Stimulated activated CD4-positive, alpha-beta T cell treated with anti-CD3 and anti-CD28 coated beads, Interleukin-1b, Interleukin-23, amount 100 ng/mL, for 1 hour (primary cell): ENCODE results near the gene PI4KA.
"Not testable (repeated sequence)": the region's sequence is repeated elsewhere in the genome, so short reads cannot be mapped to it uniquely, and the experiment has no call there.

ENCODE experiments used
- DNase-seq, 2 donors: peaks; one replicate each; pipeline ENCODE4 v3.0.0-alpha.2; 2020; ENCODE audit warnings: low read depth in 2 of 2

Gene PI4KA

DNA sequence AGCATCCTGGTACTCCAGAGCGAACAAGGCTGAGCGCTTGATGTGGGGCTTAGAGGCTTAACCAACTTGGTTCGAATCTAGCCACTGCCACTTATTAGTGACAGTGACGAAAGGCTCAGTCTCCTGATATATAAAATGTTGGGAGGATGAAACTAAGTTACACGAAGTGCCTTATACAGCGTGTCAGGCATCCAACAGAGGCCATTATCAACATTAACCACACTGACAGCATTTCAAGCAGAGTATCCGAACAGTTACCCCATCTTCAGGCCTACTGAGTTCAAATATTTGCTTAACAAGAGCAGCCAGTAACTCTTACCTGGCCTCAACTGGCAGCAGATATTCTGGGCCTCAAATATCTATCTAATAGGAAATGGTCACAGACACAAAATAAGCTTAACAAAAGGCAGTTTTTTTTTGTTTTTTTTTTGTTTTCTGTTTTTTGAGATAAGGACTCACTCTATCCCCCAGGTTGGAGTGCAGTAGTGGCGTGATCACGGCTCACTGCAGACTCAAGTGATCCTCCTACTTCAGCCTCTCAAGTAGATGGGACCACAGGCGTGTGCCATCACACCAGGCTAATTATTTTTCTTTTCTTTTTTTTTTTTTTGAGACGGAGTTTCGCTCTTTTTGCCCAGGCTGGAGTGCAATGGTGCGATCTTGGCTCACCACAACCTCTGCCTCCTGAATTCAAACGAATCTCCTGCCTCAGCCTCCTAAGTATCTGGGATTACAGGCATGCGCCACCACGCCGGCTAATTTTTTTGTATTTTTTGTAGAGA is 81.8 kb downstream of the PI4KA start:
- no peak for DNase-seq

- no peak for DNase-seq
Measured at GRCh38 chr22:20775342-20775895, 83.2 kb downstream of the PI4KA start.

DNA sequence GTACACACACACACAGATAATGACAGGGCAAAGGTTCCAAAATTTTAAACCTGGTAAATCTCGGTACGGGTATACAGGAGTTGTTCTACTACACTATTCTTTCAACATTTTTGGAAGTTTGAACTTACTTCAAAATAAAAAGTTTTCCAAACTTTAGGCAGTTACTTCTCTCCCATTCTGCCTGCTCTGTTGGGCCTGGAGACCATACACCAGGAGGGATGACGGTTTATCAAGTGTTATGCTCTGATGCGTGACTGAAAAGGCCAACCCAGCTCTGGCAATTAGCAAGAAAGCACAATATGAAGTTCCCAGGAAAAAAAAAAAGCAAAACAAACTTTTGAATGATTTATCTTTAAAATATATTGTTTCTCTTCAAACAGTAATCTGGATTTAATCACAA is 83.7 kb downstream of the PI4KA start:
- DNase-seq = no peak

- DNase-seq = no peak
Measured at GRCh38 chr22:20773793-20774212, 84.8 kb downstream of the PI4KA start, which contains the start of gene SERPIND1. Gene SERPIND1 (plus strand): TSS chr22:20774113. CDS start chr22:20779313, 5,200 bp downstream.

DNA sequence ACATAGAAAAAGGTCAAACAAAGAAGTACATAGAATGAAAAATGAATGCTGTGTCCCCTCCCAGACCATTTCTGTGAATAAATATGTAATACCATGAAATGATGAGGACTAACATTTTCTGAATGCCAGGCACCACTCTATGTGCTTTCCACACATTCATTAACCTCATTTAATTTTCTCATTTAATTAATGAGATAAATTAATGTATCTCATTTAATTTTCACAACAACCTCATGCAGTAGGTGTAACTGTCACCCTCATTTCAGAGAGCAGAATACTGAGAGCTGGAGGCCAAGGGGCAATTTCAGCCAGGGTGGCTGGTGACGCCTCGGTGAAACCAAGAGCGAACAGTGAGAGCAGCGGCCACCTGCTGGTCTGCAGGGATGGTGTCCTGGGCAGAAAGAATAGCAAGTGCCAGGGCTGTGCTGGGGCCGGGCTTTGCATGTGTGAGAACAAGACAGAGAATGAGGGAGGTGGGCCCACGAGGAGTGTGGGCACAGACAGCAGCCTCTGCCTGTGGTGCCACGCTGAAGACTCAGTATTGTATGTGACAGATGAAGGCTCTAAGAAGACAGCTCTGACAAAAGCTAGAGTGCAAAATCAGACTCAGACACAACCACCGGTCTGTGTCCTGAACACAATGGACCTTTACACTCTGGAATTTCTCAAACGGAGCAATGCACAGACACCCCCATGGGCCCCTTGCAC is 86.5 kb downstream of the PI4KA start:
- no peak for DNase-seq

DNA sequence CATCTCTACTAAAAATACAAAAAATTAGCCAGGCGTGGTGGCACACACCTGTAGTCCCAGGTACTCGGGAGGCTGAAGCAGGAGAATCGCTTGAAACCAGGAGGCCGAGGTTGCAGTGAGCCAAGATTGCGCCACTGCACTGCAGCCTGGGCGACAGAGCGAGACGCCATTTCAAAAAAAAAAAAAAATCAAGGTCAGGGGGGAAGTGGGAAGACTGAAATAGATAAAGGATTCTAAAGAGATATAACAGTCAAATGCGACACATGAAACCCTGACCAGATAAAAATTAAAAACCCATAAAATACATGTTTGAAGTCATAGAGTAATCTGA is 89.2 kb downstream of the PI4KA start:
- not testable (repeated sequence) for DNase-seq

DNA sequence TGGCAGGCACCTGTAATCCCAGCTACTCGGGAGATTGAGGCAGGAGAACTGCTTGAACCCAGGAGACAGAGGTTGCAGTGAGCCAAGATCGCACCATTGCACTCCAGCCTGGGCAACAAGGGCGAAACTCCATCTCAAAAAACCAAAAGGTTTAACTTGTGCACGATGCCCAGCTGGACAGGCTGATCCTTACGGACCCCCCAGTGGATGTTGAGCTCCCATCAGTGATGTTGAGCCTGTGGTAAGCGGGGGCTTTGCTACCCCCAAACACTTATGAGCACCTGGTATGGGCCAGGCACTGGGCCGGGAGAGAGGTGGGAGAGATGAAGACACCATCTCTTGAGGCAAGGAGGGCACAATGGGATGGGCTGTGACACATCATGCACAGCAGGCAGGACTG is 92.1 kb downstream of the PI4KA start:
- DNase-seq = no peak

DNA sequence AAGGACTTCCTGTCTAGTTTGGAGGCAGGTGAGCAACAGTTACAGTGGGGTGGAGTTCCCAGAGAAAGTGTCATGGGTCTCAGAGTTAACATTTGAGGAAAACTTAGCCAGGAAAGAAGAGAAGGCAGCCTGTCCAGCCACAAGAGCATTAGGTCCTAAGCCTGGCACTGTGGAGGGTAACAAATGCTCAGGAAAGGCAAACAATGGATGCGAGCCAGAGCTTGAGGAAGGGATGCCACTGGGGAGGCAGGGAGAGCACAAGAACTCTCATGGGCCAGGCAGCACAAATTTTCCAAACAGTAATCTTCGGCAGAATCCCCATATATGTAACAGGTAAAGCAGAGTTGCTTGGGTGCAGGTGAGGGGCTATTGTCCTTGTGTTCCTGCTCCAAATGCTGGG is 92.7 kb downstream of the PI4KA start:
- DNase-seq = no peak

GRCh38 chr22:20764729-20765128 is 93.9 kb downstream of the PI4KA start:
- no peak for DNase-seq

DNA sequence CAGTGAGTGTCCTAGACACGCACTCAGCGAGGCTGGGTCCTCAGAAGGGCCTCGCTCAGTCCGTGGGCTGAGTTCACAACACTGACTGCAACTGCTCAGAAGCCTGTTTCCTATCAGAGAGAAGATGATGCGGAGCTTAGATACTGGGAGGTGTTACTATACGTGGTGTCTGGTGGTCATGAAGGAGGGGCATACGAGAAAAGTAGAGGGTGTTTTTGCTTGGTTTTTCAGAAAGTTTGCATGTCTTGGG is 94.2 kb downstream of the PI4KA start:
- no peak for DNase-seq

DNA sequence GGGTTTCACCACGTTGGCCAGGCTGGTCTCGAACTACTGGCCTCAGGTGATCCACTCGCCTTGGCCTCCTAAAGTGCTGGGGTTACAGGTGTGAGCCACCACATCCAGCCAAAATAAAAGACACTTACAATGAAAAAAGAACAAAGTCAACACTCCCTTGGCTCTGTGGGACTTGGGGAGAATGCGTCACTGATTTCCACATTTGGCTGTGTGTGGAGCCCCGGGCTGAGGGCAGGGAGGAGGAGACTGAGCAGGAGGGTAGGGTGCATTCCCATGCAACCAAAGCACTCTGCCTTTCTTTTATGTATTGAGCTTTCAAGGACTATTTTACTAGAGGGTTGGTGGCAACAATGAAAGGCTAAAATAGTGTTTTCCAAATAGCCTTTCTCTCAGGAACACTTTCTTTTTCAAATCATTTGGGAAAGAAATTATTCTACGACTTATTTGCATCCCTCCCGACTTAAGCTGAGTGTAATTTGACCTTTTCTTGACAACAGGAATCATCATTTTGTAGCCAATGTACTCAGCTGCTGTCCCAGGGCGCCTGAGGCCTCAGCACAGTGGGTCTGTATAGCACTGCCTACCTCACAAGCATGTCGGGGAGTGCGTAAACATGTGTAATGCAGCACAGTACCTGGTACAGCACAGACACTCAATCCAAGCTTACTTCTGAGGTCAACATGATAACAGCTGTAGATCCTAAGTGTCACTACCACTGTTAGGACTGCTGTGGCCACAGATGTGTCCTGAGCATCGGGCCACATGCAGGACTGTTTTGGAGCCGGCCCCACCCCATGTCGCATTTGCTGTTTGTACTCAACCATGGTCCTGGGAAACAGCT is 94.8 kb downstream of the PI4KA start:
- DNase-seq = no peak

DNA sequence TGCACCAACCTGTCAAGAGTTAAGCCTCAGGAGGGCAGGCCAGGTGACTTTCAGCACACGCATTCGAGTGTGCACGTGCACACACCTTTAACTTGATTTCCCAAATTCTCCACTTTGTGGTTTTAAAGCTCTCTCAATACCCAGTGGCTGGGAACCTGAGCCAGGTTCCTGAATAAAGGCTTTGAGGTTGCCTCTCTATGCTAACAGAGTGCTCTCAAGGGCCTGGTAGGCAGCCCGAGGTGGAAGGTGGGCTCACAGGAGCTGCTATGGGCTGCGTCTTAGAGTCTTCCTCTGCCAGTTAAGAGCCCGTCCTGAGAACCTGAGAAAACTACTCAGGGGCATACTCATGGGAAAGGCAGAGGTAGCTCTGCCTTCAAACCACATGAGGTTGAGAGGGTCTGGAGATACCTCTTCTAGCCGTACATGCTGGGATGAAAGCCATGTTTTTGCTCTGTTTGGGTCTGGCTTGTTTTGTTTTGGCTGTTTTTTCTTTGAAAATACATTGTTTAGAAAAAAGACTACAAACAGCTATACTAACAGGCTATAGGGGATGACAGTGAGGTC is 96.3 kb downstream of the PI4KA start:
- no peak for DNase-seq

- no peak for DNase-seq
Measured at GRCh38 chr22:20761536-20761935, 97.1 kb downstream of the PI4KA start.

GRCh38 chr22:20760084-20760483 is 98.5 kb downstream of the PI4KA start:
- no peak for DNase-seq

DNA sequence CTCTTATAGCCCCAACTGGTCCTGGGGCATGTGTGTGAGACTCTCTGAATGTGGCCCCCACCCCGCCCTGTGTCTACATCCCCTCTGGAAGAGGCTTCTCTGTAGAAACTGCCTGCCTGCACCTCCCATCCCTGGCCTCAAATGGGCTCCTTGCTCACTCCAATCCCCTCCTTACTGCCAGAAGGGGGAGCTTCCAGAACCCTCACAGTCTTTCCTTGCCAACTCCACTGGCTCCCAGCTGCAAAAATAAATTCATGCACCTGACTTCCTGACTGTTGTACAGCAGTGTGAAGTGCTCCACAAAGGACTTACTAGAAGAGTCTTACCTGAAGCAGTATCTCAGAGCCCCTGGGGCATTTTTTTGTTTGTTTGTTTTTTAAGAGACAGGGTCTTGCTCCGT is 99.9 kb downstream of the PI4KA start:
- no peak for DNase-seq

GRCh38 chr22:20756846-20757245 is 101.8 kb downstream of the PI4KA start:
- no peak for DNase-seq

DNA sequence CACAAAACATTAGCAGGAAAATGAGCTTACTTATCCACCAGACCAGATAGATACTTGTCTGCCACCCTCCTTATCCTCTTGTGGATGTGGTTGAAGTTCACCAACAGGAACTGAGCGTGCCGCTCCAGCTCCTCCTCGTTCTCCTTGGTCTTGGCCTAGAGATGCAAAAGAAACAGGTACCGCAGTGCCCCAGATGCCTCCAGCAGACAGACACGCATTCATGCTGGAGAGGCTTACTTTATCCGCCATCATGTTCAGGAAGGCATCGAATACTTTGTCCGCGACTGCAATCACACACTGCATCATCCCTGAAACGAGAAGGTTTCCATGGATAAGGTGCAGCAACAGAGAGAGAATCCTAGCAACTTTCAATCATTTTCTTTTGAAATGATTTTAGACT is 105.7 kb downstream of the PI4KA start:
- DNase-seq = no peak

GRCh38 chr22:20752104-20752741 is 106.4 kb downstream of the PI4KA start:
- DNase-seq = no peak

DNA sequence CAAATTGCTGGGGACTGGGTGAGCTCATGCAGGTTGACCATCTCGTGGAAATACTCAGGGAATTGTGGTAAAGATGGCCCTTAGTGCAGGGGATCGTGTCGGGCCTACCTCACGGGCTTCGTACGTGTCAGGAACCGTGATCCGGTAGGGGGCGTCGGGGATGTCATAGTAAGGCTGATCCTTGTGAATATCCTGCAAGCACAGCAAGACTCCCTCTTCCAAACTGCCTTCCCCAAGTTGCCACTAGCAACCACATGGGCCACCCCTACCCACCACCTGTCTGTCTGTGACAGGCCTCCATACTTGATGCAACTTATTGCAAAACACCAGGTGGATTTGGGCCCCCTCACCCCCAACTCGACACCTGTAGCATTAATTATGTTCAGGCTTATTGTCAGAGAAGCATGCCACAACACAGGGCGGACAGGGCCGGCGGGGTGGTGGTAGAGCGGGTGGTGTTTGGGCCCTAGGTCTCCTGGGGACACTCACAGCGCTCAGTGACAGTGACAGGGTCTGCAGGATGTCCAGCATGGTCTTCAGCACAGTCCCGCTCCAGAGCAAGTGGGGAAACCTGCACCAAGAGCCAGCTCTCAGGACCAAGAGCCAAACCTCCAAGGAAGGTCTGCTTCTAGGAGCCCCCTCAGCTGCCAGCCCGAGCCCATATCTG is 107.3 kb downstream of the PI4KA start:
- no peak for DNase-seq

DNA sequence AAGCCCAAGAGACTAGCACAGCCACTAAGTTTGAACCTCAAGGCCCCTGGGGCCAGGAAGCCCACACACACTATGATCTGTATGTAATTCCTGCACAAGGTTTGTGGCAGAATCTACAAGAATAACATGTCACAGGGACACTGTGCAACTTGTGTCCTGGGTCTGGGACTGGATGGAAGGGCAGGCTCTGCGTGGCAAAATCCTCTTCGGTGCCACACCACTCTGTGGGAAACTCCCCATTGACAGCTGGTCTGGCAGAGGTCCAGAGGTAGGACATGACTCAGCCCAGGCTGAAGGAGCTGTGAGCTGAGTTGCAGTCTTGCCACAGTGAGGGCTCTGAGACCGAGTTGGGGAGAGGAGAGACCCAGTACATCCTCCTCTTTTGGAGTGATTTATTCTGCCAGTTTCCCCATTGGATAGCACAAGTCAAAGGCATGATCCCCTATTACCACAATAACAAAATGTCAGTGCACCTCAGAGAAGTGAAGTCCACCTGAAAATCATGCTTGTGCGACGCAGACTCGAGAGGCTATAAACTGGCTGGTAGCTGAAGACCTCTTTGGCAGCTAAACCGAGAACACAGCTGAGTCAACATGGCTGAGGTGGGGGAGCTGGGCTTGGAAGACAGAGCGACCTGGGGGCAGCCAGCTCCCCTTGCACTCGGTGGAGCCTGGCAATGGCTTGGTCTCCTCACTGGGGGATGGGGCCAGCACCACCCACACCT is 108.0 kb downstream of the PI4KA start:
- DNase-seq = no peak
